HK-2 (cell line): ENCODE measurements around the gene NCAPG2.

ENCODE experiments used
- DNase-seq: peaks from one replicate; pipeline ENCODE4 v3.0.0-alpha.2; 2018; ENCODE audit not compliant: unreplicated experiment

NCAPG2 gene

GRCh38 chr7:158734861-158735260 lies 30.3 kb upstream of the NCAPG2 start:
- no peak for DNase-seq

DNA sequence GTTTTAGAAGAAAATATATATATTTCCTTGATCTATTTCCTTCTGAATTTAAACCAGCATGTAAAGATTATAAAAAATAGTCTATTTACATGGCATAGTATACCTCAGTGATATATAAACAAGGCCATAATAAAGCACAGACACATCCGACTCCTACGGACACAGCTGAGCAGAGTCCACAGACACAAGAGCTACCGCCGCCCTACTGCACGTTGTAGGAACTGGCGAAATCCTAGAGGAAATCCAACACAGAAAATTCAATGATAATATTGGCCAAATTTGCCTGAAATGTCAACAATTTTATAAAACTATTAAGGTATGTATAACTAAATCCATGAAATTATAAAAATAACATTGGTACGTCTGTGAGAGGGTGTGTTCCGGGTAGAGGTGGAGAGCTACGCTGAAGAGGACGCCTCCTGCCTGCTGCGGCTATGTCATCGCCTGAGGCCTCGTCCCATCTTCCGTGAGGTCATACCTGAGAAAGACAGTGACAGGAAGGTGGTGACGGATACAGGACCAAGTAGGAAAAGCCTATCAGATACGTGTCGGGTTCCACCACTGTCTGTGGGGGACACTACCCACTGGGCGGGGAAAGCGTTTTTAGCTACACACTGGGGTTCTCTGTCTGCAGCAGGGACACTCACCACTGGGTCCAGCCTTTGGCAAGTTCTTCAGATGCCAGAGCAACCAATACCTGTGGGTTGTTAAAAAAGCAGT lies 29.3 kb upstream of the NCAPG2 start:
- no peak for DNase-seq

GRCh38 chr7:158733220-158733519 lies 28.6 kb upstream of the NCAPG2 start:
- no peak for DNase-seq

GRCh38 chr7:158732494-158733219 lies 28.1 kb upstream of the NCAPG2 start:
- no peak for DNase-seq

- DNase-seq, result no peak
Observed at GRCh38 chr7:158731761-158732160, 27.2 kb upstream of the NCAPG2 start.

GRCh38 chr7:158730383-158731346 lies 26.1 kb upstream of the NCAPG2 start:
- no peak for DNase-seq

GRCh38 chr7:158729646-158730382 lies 25.2 kb upstream of the NCAPG2 start:
- DNase-seq, result no peak

DNA sequence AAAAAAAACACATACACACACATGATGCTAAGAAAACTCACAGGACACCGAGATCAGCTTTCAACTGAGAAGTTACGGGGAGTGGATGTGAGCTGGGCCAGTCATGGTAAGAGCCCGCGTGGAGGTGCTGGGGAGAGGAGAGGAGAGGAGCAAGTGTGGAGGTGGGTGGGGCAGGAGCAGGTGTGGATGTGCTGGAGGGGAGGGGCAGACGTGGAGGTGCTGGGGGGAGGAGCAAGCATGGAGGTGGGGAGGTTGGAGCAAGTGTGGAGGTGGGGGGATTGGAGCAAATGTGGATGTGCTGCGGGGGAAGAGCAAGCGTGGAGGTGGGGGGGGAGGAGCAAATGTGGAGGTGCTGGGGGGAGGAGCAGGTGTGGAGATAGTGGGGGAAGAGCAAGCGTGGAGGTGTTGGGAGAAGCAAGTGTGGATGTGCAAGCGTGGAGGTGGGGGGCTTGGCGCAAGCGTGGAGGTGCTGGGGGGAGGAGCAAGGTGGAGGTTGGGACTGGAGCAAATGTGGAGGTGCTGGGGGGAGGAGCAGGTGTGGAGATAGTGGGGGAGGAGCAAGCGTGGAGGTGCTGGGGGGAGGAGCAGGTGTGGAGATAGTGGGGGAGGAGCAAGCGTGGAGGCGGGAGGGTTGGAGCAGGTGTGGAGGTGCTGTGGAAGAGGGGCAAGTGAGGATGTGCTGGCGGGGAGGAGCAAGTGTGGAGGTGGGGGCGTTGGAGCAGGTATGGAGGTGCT lies 24.5 kb upstream of the NCAPG2 start:
- no peak for DNase-seq

DNA sequence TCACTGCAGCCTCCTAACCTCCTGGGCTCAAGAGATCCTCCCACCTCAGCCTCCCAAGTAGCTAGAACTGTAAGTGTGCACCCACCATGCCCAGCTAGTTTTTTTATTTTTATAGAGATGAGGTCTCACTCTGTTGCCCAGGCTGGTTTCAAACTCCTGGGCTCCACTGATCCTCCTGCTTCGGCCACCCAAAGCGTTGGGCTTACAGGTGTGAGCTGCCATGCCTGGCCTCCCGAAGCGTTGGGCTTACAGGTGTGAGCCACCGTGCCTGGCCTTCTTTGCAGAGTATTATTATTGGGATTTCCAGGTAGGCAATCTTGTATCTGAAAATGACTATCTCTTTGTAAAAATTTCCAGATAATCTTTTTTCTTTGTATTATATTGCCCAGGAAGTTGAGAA lies 23.1 kb upstream of the NCAPG2 start:
- DNase-seq, result no peak

DNA sequence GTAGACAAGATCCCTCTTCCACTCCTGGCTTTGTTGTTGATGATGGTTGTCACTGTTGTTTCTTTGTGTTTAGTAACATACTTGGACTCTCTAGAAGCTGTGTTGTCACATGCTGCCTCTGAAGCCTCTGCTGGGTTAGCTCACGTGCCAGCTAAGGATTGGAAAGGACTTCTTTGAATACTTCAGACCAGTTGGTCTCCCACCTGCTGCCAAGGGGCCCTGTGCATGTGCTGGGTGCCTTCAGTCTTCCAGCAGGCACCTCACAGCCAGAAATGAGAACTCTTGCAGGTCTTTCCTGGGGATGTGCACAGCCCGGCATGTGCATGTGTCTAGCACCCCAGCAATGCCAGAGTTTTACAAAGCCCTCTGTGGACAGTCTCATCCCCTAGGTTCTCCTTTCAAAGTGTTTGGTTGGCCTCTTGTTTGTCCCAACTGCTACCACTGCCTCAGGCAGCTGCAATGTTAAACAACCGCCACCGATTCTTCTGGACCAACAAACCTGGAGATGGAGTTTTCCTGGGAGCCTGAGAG lies 21.7 kb upstream of the NCAPG2 start:
- DNase-seq, result no peak

GRCh38 chr7:158725506-158725800 lies 20.8 kb upstream of the NCAPG2 start:
- no peak for DNase-seq

GRCh38 chr7:158724658-158725505 lies 20.3 kb upstream of the NCAPG2 start:
- no peak for DNase-seq

GRCh38 chr7:158723714-158724385 lies 19.2 kb upstream of the NCAPG2 start:
- DNase-seq, result no peak

GRCh38 chr7:158723266-158723665 lies 18.7 kb upstream of the NCAPG2 start:
- no peak for DNase-seq

GRCh38 chr7:158722574-158723237 lies 18.1 kb upstream of the NCAPG2 start:
- DNase-seq, result no peak

- no peak for DNase-seq
Observed at GRCh38 chr7:158720112-158720511, 15.5 kb upstream of the NCAPG2 start.

- DNase-seq, result no peak
Observed at GRCh38 chr7:158716802-158717201, 12.2 kb upstream of the NCAPG2 start.

GRCh38 chr7:158710651-158711102 lies 6.1 kb upstream of the NCAPG2 start:
- no peak for DNase-seq

- no peak for DNase-seq
Observed at GRCh38 chr7:158707610-158708009, 3.0 kb upstream of the NCAPG2 start.
